Astrocyte (in vitro differentiated cells and primary cell): Measurements from ENCODE around the gene DACT2.

Experiments used
- CTCF ChIP-seq: IDR thresholded peaks from 2 replicates; pipeline ENCODE4 v1.5.1; 2011; ENCODE audit warnings: low read depth, mild to moderate bottlenecking, inconsistent platforms, low read length, moderate library complexity; ENCODE audit not compliant: insufficient read depth
- EZH2 ChIP-seq: IDR thresholded peaks from 2 replicates; pipeline ENCODE4 v1.6.1; 2012; ENCODE audit warnings: mild to moderate bottlenecking, low read length, inconsistent platforms; ENCODE audit not compliant: insufficient read depth

- no peak for TF ChIP-seq CTCF
- TF ChIP-seq EZH2, result no peak
These were observed 33.5 kb upstream of the DACT2 start for GRCh38 chr6:168353041-168353440.
